Measurements from ENCODE around the gene MOCS2.

Gene MOCS2

DNA sequence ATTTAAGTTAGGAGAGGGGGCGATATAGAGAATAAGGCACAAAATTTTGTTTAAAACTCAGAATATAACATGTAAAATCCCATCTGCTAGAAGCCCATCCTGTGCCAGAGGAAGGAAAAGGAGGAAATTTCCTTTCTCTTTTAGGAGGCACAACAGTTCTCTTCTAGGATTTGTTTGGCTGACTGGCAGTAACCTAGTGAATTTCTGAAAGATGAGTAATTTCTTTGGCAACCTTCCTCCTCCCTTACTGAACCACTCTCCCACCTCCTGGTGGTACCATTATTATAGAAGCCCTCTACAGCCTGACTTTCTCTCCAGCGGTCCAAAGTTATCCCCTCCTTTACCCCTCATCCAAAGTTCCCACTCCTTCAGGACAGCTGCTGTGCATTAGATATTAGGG lies 18.3 kb downstream of the MOCS2 start:
- DNase-seq, result no peak

DNA sequence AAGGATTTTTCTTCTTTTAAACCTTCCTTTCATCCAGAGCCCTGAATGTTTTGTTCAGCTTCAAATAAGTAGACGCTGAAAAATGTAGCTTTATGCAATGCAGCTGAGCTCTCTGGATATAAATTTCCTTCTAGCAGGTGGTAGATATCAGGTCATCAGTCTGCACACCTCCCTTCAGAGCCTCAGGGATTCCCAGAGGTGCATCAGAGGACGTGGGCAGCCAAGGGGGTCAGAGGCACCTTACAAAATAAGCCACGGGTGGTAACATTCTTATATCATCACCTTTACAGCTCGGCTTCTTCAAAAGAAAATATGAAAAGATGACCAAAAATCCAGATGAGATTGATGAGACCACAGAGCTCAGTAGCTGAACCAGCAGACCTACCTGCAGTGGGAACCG lies 19.3 kb downstream of the MOCS2 start:
- no peak for DNase-seq

- peak; percentile 17 for DNase-seq
Measured at GRCh38 chr5:53089481-53089991, 20.0 kb downstream of the MOCS2 start.

DNA sequence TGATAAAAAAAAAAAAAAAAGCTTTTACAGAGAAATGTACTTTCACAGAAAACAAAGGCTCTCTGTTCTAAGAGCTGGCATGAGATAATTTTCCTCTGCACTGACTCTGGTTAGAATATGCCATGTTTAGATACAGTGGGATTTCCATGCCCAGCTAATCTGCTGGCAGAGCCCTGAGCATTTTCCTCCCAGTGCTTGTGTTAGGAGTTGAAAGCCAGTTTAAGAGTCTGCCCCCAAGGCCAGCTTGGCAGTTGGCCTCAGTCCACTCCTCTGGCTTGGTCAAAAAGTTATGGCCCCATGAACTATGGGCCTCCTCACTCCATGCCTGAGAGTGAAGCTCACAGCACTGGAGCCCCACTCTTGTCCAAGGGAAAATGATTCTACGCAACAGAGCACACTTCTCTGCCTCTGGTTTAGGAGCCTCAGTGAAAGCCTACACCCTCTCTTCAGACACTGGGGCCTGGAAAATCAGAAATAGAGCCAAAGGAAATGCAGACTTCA lies 21.9 kb downstream of the MOCS2 start:
- no peak for DNase-seq

DNA sequence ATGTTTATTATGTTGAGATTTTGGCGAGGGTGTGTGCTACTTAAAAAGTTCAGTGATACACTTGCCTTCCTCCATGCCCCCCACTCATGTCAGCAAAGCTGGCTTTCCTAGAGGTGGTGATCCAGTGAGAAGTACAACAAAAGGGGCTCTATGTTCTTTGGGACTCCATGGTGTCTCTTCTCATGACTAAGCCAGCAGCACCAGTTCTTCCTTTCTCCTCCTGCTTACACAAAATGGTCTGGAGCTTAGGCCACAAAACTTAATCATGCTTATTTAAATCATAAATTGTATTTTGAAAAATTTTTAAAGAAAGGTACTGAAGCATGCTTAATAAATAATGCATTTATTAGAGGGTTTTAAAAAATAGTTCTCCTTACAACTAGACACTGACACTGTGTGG lies 22.4 kb downstream of the MOCS2 start:
- DNase-seq, result no peak

DNA sequence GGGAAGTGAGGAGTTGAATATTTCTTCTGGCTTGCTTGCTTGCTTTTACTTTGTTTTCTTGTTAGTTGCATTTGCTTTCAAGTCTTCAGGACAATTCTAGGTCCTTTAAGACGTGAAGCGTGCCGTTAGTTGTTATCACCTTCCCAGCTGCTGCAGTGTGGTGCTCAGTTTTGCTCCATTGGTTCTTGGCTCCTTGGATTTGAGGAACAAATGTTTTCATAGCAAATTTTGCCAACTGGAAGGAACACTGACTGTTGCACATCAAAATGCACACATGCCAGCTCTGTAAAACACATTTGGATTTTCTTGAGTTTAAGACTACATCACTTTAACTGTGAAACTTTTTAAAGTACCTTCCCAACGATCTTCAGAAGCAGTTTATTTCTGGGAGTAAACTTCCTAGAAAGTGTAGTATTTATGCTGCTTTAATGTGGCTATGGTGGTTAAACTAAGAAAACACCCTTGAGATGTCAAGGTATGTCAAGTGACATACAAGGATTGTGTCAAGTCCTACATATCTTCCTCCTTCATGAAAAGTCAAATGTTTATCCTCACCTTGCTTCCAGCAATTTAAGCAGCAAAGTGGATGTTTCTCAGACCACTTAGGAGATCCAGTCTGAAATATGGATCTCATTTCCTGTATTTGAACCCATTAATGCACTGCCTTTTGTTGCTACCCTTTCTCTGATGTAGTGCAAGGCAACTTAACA lies 24.9 kb downstream of the MOCS2 start:
- DNase-seq, result no peak

GRCh38 chr5:53083927-53084326 lies 25.6 kb downstream of the MOCS2 start:
- no peak for DNase-seq

- no peak for DNase-seq
Measured at GRCh38 chr5:53080271-53080670, 29.3 kb downstream of the MOCS2 start.

GRCh38 chr5:53076014-53076583 lies 33.5 kb downstream of the MOCS2 start:
- DNase-seq, result no peak

DNA sequence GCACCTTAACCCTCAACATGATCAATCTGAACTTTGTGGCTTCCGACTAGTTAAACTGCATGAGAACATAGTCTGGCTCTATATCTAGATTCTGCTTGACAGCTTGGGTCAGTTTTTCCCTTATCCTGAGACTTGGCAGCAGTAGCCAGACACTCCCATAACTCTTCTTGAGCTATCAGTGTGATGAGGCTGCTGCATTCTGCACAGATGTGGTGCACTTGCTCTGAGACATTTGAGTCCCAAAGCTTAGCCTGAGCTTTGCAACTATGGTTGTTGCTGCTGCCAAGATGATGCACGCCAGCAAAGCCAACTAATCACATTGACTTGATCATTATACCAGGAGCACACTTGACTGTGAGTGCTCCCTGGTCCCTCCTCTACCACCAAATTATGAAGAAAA lies 36.2 kb downstream of the MOCS2 start:
- no peak for DNase-seq

DNA sequence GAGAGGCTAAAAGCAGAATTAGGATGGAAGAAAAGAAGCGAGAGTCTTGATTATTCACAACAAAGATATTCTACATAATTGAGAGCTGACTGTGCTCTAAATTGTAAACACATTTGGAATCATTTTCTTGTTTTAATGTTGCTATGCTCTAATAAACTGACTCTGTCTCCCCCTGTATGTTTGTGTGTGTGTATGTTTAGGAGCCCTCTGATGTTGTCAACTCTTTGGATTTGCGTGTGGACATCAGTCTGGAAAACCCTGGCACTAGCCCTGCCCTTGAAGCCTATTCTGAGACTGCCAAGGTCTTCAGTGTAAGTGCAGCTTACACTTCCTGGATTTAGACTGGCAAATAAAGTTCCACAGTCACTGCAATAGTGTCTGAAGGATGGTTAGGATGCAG lies 37.8 kb downstream of the MOCS2 start:
- DNase-seq, result no peak

DNA sequence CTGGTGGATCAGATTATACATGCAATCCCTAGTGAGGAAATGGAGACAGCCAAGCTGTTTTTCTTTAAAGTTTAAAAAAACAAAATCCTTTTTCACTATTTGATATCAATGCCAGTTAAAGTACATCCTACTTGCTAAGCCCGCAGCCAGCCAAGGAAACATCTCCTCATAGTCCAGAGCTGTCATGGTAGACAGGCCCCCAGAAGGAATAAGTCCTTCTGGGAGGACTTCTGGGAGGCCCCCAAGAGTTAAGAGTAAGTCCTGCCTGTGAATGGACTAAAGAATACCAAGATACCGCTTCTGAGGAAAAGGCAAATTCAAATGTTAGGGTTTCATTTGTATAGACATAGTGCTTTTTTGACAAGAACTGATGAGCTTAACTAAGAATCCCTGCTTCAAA lies 38.3 kb downstream of the MOCS2 start:
- DNase-seq, result no peak

GRCh38 chr5:53069626-53070025 lies 39.9 kb downstream of the MOCS2 start:
- DNase-seq, result no peak

DNA sequence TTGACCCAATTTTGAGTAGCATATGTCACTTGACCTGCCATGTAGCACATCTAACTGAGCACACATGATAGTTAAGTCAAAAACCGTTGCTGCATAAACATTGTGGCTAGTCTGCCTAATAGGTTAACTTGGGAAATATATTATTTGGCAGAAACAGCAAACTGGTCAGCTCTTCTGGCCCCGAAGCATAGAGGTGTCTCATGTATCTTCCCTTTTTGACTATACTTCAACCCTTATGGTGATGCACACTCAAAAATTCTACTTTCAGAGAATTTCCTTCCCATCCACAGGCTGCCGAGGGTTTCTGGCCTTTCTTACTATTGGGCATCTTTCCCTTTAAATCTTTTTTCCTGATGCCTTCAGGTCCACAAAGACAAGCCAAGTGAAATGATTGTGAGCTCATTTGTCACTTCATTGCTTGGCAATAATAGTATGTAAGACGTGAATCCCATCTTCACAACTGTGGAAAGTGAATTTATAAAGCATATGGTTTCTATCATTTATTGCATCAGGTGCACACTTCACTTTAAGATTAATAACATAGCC lies 41.2 kb downstream of the MOCS2 start:
- no peak for DNase-seq

- DNase-seq, result no peak
Measured at GRCh38 chr5:53067641-53068040, 41.9 kb downstream of the MOCS2 start.

GRCh38 chr5:53066088-53066487 lies 43.5 kb downstream of the MOCS2 start:
- DNase-seq, result no peak

DNA sequence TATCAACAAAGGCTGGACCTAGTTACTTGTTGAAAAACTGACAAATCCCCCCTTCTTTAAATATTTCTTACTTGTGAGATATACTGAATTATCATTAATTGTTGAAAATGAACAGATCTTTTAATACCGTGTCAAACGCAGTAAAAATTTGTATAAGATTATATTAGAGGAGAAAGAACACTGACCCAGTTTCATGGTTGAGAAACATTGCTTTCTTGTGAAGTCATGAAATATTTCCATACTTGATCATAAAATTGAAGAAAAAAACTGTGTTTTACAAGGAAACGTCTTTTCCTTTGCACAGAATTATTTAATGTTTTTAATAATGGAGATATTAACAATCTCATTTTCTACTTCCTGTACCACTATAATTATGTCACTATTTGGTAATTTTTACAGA lies 45.8 kb downstream of the MOCS2 start:
- no peak for DNase-seq

DNA sequence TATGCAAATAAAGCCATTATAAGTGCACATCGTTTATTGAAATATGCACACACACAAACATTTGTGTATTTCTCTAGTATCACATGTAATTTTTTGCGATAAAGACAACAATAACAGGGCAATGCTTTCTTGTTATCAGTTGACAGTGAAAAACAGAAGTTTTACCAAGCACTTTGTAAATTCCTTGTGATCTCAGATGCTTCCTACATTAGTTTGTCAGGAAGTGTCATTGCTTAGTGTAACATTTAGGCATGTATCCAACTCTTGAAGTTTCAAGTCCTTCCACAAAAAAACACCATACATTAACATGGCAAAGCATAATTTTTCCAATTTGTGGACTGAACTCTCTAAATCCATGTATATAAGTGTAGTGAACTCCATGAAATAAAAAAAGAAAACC lies 46.4 kb downstream of the MOCS2 start:
- no peak for DNase-seq

DNA sequence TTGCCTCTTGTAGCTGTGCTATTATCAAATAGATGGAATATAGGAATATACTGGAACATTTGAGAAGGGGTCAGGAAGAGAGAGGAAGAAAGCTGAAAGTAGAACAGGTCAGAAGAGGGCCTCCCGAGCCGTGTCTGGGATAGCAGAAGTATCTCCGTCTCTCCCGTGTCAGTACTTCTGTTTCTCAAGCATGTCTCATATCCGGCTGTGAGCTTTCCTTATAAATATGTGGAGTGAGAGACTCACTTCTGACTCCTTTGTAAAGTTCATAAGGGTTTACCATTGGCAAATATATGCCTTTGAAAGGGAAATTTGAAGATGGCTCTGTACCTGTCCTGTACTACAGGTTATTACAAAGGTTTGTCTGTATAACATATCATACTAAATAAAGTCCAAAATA lies 50.3 kb downstream of the MOCS2 start:
- DNase-seq, result no peak

- no peak for DNase-seq
Measured at GRCh38 chr5:53055365-53055764, 54.2 kb downstream of the MOCS2 start.

GRCh38 chr5:53053364-53053763 lies 56.2 kb downstream of the MOCS2 start:
- DNase-seq, result no peak

- DNase-seq, result no peak
Measured at GRCh38 chr5:53052499-53052898, 57.1 kb downstream of the MOCS2 start.

DNA sequence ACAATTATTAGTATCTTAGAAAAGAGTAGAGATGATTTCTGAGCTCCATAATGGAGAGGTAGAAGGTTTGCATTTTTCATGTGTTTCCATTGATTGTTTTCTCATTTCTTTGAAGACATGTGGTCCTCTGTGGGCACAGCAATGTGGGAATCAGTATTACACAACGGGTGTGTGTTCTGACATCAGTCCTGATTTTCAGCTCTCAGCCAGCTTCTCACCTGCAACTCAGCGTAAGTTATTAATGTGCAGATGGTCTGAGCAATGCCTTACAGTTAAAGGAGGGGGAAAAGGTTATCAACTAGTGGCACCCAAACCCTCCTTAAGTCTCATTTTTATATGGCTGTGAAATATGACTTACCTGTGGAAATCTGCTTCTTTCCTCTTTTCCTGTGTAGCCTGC lies 61.3 kb downstream of the MOCS2 start:
- DNase-seq, result no peak

All from CD4-positive, alpha-beta T cell treated with Interleukin-12 subunit alpha and Interleukin-12 subunit beta, for 1 hour (primary cell).